Measurements from ENCODE around the gene MAPKAP1.

Gene MAPKAP1

DNA sequence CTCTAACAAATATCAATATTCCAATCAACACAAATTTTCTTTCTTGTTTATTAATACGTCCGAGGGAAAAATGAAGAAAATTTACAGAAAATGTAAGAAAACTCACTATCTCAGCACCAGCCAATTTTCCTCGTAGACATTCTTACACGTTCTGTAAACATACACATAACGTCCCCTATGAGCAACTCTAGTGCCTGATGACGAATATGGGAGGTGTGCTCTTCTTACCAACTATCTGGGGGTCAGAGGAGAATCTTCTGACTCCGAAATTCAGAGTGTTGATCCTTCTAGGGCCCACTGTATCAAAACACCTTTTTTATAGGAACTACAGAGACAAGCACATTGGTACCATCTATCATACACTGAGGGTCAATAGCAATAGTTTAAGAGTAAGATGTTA, 246.7 kb downstream of the MAPKAP1 start (continued):
- TF ChIP-seq, protein P1, sequence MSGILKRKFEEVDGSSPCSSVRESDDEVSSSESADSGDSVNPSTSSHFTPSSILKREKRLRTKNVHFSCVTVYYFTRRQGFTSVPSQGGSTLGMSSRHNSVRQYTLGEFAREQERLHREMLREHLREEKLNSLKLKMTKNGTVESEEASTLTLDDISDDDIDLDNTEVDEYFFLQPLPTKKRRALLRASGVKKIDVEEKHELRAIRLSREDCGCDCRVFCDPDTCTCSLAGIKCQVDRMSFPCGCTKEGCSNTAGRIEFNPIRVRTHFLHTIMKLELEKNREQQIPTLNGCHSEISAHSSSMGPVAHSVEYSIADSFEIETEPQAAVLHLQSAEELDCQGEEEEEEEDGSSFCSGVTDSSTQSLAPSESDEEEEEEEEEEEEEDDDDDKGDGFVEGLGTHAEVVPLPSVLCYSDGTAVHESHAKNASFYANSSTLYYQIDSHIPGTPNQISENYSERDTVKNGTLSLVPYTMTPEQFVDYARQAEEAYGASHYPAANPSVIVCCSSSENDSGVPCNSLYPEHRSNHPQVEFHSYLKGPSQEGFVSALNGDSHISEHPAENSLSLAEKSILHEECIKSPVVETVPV (CRISPR knock-in tag; IDR thresholded peaks at IDR 0.05) = no peak
- no peak for TF ChIP-seq PPARA (CRISPR knock-in tag; IDR thresholded peaks at IDR 0.05; ENCODE audit: borderline replicate concordance)

DNA sequence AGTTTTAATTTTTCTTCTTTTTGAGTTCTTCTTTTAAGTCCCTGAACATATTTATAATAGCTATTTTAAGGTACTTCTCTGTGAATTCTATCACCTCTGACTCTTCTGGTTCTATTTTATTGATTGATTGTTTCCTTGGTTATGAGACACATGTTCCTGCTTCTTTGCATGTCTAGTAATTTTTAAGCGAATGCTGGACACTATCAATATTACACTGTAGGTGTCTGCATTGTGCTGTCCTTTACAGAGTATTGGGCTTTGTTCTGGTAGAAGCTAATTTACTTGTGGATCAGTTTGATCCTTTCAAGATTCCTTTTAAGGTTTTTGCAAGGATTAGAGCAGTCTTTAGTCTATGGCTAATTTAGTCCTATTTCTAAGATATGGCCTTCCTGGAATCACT, 249.7 kb downstream of the MAPKAP1 start:
- TF ChIP-seq RARB (CRISPR knock-in tag; IDR thresholded peaks at IDR 0.05) = no peak
- no peak for TF ChIP-seq ZNF565 (CRISPR knock-in tag; conservative IDR thresholded peaks at IDR 0.05; ENCODE audit: low read depth)
- TF ChIP-seq, protein P2, sequence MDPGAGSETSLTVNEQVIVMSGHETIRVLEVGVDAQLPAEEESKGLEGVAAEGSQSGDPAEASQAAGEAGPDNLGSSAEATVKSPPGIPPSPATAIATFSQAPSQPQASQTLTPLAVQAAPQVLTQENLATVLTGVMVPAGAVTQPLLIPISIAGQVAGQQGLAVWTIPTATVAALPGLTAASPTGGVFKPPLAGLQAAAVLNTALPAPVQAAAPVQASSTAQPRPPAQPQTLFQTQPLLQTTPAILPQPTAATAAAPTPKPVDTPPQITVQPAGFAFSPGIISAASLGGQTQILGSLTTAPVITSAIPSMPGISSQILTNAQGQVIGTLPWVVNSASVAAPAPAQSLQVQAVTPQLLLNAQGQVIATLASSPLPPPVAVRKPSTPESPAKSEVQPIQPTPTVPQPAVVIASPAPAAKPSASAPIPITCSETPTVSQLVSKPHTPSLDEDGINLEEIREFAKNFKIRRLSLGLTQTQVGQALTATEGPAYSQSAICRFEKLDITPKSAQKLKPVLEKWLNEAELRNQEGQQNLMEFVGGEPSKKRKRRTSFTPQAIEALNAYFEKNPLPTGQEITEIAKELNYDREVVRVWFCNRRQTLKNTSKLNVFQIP (CRISPR knock-in tag; IDR thresholded peaks at IDR 0.05; ENCODE audit: borderline replicate concordance, low read depth) = no peak
- TF ChIP-seq, protein P3, sequence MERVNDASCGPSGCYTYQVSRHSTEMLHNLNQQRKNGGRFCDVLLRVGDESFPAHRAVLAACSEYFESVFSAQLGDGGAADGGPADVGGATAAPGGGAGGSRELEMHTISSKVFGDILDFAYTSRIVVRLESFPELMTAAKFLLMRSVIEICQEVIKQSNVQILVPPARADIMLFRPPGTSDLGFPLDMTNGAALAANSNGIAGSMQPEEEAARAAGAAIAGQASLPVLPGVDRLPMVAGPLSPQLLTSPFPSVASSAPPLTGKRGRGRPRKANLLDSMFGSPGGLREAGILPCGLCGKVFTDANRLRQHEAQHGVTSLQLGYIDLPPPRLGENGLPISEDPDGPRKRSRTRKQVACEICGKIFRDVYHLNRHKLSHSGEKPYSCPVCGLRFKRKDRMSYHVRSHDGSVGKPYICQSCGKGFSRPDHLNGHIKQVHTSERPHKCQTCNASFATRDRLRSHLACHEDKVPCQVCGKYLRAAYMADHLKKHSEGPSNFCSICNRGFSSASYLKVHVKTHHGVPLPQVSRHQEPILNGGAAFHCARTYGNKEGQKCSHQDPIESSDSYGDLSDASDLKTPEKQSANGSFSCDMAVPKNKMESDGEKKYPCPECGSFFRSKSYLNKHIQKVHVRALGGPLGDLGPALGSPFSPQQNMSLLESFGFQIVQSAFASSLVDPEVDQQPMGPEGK (CRISPR knock-in tag; IDR thresholded peaks at IDR 0.05; ENCODE audit: borderline replicate concordance) = no peak
- TF ChIP-seq ZFP30 (CRISPR knock-in tag; IDR thresholded peaks at IDR 0.05) = no peak
- no peak for TF ChIP-seq OSR1 (CRISPR knock-in tag; IDR thresholded peaks at IDR 0.05)
- no peak for TF ChIP-seq GLIS3 (CRISPR knock-in tag; IDR thresholded peaks at IDR 0.05)
- no peak for TF ChIP-seq ISL1 (CRISPR knock-in tag; IDR thresholded peaks at IDR 0.05)
- TF ChIP-seq CSDC2 (CRISPR knock-in tag; IDR thresholded peaks at IDR 0.05) = no peak
- TF ChIP-seq, protein P4, sequence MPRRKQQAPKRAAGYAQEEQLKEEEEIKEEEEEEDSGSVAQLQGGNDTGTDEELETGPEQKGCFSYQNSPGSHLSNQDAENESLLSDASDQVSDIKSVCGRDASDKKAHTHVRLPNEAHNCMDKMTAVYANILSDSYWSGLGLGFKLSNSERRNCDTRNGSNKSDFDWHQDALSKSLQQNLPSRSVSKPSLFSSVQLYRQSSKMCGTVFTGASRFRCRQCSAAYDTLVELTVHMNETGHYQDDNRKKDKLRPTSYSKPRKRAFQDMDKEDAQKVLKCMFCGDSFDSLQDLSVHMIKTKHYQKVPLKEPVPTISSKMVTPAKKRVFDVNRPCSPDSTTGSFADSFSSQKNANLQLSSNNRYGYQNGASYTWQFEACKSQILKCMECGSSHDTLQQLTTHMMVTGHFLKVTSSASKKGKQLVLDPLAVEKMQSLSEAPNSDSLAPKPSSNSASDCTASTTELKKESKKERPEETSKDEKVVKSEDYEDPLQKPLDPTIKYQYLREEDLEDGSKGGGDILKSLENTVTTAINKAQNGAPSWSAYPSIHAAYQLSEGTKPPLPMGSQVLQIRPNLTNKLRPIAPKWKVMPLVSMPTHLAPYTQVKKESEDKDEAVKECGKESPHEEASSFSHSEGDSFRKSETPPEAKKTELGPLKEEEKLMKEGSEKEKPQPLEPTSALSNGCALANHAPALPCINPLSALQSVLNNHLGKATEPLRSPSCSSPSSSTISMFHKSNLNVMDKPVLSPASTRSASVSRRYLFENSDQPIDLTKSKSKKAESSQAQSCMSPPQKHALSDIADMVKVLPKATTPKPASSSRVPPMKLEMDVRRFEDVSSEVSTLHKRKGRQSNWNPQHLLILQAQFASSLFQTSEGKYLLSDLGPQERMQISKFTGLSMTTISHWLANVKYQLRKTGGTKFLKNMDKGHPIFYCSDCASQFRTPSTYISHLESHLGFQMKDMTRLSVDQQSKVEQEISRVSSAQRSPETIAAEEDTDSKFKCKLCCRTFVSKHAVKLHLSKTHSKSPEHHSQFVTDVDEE (CRISPR knock-in tag; IDR thresholded peaks at IDR 0.05) = no peak
- no peak for ATAC-seq

DNA sequence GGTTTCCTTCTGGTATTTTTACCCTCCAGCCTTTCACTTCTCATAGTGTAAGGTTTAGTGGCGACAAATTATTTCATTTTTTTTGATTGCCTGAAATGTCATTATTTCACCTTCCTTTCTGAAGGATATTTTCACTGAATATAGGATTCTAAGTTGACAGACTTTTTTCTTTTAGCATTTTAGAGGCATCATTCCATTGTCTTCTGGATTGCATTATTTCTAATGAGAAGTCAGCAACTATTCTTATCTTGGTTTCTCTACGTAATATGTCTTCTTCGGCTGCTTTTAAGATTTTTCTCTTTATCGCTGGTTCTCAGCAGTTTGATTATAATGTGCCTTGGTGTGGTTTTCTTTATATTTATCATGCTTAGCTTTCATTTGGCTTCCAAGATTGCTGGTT, 251.1 kb downstream of the MAPKAP1 start:
- ATAC-seq = no peak
- TF ChIP-seq, protein P4 (CRISPR knock-in tag; IDR thresholded peaks at IDR 0.05) = no peak
- TF ChIP-seq ESRRG (CRISPR knock-in tag; IDR thresholded peaks at IDR 0.05) (no peak), TOX (CRISPR knock-in tag; IDR thresholded peaks at IDR 0.05; ENCODE audit: borderline replicate concordance) (no peak), CSDC2 (CRISPR knock-in tag; IDR thresholded peaks at IDR 0.05) (no peak), ARNTL (CRISPR knock-in tag; IDR thresholded peaks at IDR 0.05; ENCODE audit: borderline replicate concordance, low read depth) (no peak), ISL1 (CRISPR knock-in tag; IDR thresholded peaks at IDR 0.05) (no peak), GLIS3 (CRISPR knock-in tag; IDR thresholded peaks at IDR 0.05) (no peak), TCF4 (CRISPR knock-in tag; IDR thresholded peaks at IDR 0.05; ENCODE audit: borderline replicate concordance) (no peak), ZNF70 (CRISPR knock-in tag; IDR thresholded peaks at IDR 0.05) (no peak), BACH2 (CRISPR knock-in tag; IDR thresholded peaks at IDR 0.05; ENCODE audit: borderline replicate concordance) (no peak), SNAI2 (CRISPR knock-in tag; IDR thresholded peaks at IDR 0.05) (no peak), RARB (CRISPR knock-in tag; IDR thresholded peaks at IDR 0.05) (no peak), ZNF8 (CRISPR knock-in tag; IDR thresholded peaks at IDR 0.05) (no peak), ZFP30 (CRISPR knock-in tag; IDR thresholded peaks at IDR 0.05) (no peak)
- TF ChIP-seq, protein P3 (CRISPR knock-in tag; IDR thresholded peaks at IDR 0.05; ENCODE audit: borderline replicate concordance) = no peak
- TF ChIP-seq, protein P1 (CRISPR knock-in tag; IDR thresholded peaks at IDR 0.05) = no peak
- TF ChIP-seq, protein P2 (CRISPR knock-in tag; IDR thresholded peaks at IDR 0.05; ENCODE audit: borderline replicate concordance, low read depth) = no peak
